H9 (cell line): ENCODE measurements around the gene TOGARAM2. TPM values are rescaled to one million over a fixed set of nuclear protein-coding genes. Genes with fewer than 3 reads are reported as not detected.

Source experiments
- DNase-seq: peaks from one replicate; pipeline ENCODE4 v3.0.0-alpha.2; 2017
- H2AFZ ChIP-seq: one replicate; pipeline ENCODE4 v1.6.1; 2013; ENCODE audit warnings: mild to moderate bottlenecking, low read length, control low read depth, moderate library complexity
- H2AK5ac ChIP-seq: 2 replicates; pipeline ENCODE4 v1.6.1; 2013; ENCODE audit warnings: low read length, control low read depth, mixed read lengths; ENCODE audit not compliant: insufficient read length
- H2BK120ac ChIP-seq: one replicate; pipeline ENCODE4 v1.6.1; 2013; ENCODE audit warnings: low read depth, mild to moderate bottlenecking, low read length, control low read depth, inconsistent platforms; ENCODE audit not compliant: poor library complexity, severe bottlenecking
- H2BK12ac ChIP-seq: 2 replicates; pipeline ENCODE4 v1.6.1; 2013; ENCODE audit warnings: low read length, control low read depth, mixed read lengths, low read depth; ENCODE audit not compliant: insufficient read length
- H2BK15ac ChIP-seq: 2 replicates; pipeline ENCODE4 v1.6.1; 2013; ENCODE audit warnings: low read depth, low read length, control low read depth
- H2BK20ac ChIP-seq: one replicate; pipeline ENCODE4 v1.6.1; 2013; ENCODE audit warnings: low read depth, mild to moderate bottlenecking, low read length, control low read depth, inconsistent platforms; ENCODE audit not compliant: poor library complexity, severe bottlenecking
- H2BK5ac ChIP-seq: 2 replicates; pipeline ENCODE4 v1.6.1; 2013; ENCODE audit warnings: low read length, control low read depth, mixed read lengths; ENCODE audit not compliant: insufficient read length
- H3K14ac ChIP-seq: 2 replicates; pipeline ENCODE4 v1.6.1; 2013; ENCODE audit warnings: low read length, control low read depth; ENCODE audit not compliant: insufficient read depth
- H3K18ac ChIP-seq: 2 replicates; pipeline ENCODE4 v1.6.1; 2013; ENCODE audit warnings: low read depth, mild to moderate bottlenecking, mixed read lengths, low read length, control low read depth; ENCODE audit not compliant: insufficient read length
- H3K23ac ChIP-seq: 2 replicates; pipeline ENCODE4 v1.6.1; 2013; ENCODE audit warnings: low read length, control low read depth, mixed read lengths, low read depth; ENCODE audit not compliant: insufficient read length
- H3K23me2 ChIP-seq: 2 replicates; pipeline ENCODE4 v1.6.1; 2013; ENCODE audit warnings: low read depth, mild to moderate bottlenecking, mixed read lengths, low read length, control low read depth; ENCODE audit not compliant: insufficient read length, poor library complexity, severe bottlenecking
- H3K27ac ChIP-seq: 2 replicates; pipeline ENCODE4 v1.5.1; 2013; ENCODE audit warnings: low read length, control low read depth, mixed read lengths, low read depth; ENCODE audit not compliant: insufficient read length
- H3K27me3 ChIP-seq: 2 replicates; pipeline ENCODE4 v1.6.1; 2013; ENCODE audit warnings: low read length, control low read depth, inconsistent platforms; ENCODE audit not compliant: insufficient read depth
- H3K4ac ChIP-seq: 2 replicates; pipeline ENCODE4 v1.6.1; 2013; ENCODE audit warnings: low read depth, mild to moderate bottlenecking, control low read depth, inconsistent platforms, low read length, moderate library complexity
- H3K4me1 ChIP-seq: 2 replicates; pipeline ENCODE4 v1.6.1; 2013; ENCODE audit warnings: low read length, control low read depth, inconsistent platforms; ENCODE audit not compliant: insufficient read depth
- H3K4me2 ChIP-seq: 2 replicates; pipeline ENCODE4 v1.6.1; 2013; ENCODE audit warnings: low read length, control low read depth, mixed read lengths; ENCODE audit not compliant: insufficient read length, insufficient read depth
- H3K56ac ChIP-seq: 2 replicates; pipeline ENCODE4 v1.6.1; 2013; ENCODE audit warnings: low read depth, mild to moderate bottlenecking, mixed read lengths, low read length, control low read depth; ENCODE audit not compliant: insufficient read length
- H3K79me1 ChIP-seq: 2 replicates; pipeline ENCODE4 v1.6.1; 2013; ENCODE audit warnings: low read depth, mild to moderate bottlenecking, moderate library complexity, low read length, control low read depth, inconsistent platforms; ENCODE audit not compliant: insufficient read depth, poor library complexity, severe bottlenecking
- H3K79me2 ChIP-seq: 2 replicates; pipeline ENCODE4 v1.6.1; 2013; ENCODE audit warnings: low read length, control low read depth, inconsistent platforms; ENCODE audit not compliant: insufficient read depth
- H3K9ac ChIP-seq: 2 replicates; pipeline ENCODE4 v1.6.1; 2013; ENCODE audit warnings: low read length, control low read depth, mixed read lengths; ENCODE audit not compliant: insufficient read length; ENCODE audit errors: extremely low read depth
- H3K9me3 ChIP-seq: one replicate; pipeline ENCODE4 v1.6.1; 2013; ENCODE audit warnings: low read depth, low read length, inconsistent platforms; ENCODE audit not compliant: control insufficient read depth
- H3T11ph ChIP-seq: one replicate; pipeline ENCODE4 v1.6.1; 2013; ENCODE audit warnings: mild to moderate bottlenecking, low read length, control low read depth, inconsistent platforms
- H4K20me1 ChIP-seq: one replicate; pipeline ENCODE4 v1.6.1; 2013; ENCODE audit not compliant: control insufficient read depth, insufficient read length, insufficient read depth
- H4K5ac ChIP-seq: 2 replicates; pipeline ENCODE4 v1.6.1; 2013; ENCODE audit warnings: low read depth, mild to moderate bottlenecking, mixed read lengths, low read length, control low read depth; ENCODE audit not compliant: insufficient read length
- H4K8ac ChIP-seq: replicated peaks from 2 replicates; pipeline ENCODE4 v1.6.1; 2013; ENCODE audit warnings: low read length, control low read depth, mixed read lengths, low read depth; ENCODE audit not compliant: insufficient read length
- H4K91ac ChIP-seq: 2 replicates; pipeline ENCODE4 v1.6.1; 2013; ENCODE audit warnings: low read depth, mild to moderate bottlenecking, moderate library complexity, mixed read lengths, low read length, control low read depth; ENCODE audit not compliant: insufficient read length
- H3K27ac Mint-ChIP-seq, 3 experiments: 2 replicates in 2 of 3; 3 replicates in 1 of 3; pipeline ENCODE4 v1.8.0; 2020 to 2021; ENCODE audit warnings: mixed read lengths in 3 of 3, mild to moderate bottlenecking in 1 of 3, moderate library complexity in 1 of 3
- H3K27me3 Mint-ChIP-seq: 2 replicates; pipeline ENCODE4 v1.8.0; 2021; ENCODE audit warnings: low read depth, mild to moderate bottlenecking, moderate library complexity, mixed read lengths
- H3K36me3 Mint-ChIP-seq, 3 experiments: 2 replicates in 2 of 3; 3 replicates in 1 of 3; pipeline ENCODE4 v1.8.0; 2020 to 2021; ENCODE audit warnings: low read depth in 3 of 3, mixed read lengths in 3 of 3; ENCODE audit not compliant: insufficient read depth in 1 of 3
- H3K4me1 Mint-ChIP-seq, 2 experiments: 2 replicates each; pipeline ENCODE4 v1.8.0; 2020; ENCODE audit warnings: mixed read lengths in 2 of 2
- H3K4me3 Mint-ChIP-seq, 2 experiments: 2 replicates in 1 of 2; 3 replicates in 1 of 2; pipeline ENCODE4 v1.8.0; 2020 to 2021; ENCODE audit warnings: mild to moderate bottlenecking in 2 of 2, mixed read lengths in 2 of 2, moderate library complexity in 1 of 2
- H3K9me3 Mint-ChIP-seq, 2 experiments: 2 replicates in 1 of 2; 3 replicates in 1 of 2; pipeline ENCODE4 v1.8.0; 2020; ENCODE audit warnings: mild to moderate bottlenecking in 2 of 2, mixed read lengths in 2 of 2, moderate library complexity in 1 of 2
- CTCF ChIP-seq: fragments of 200-600 bp; sonication (generic); conservative IDR thresholded peaks from 3 replicates; pipeline ENCODE4 v1.8.0; 2021; ENCODE audit warnings: antibody characterized with exemption, mild to moderate bottlenecking
- WGBS: extraction: QIAGEN DNeasy Blood & Tissue Kit; methylation state at CpG from one replicate; pipeline ENCODE4 v1.1.7; 2013; ENCODE audit warnings: missing lambda C conversion rate, low lambda C conversion rate, mixed read lengths; ENCODE audit not compliant: insufficient read length; ENCODE audit errors: extremely low coverage; 5-methylcytosine and 5-hydroxymethylcytosine counted together
- total RNA-seq: library from RNA; stranded (reverse); gene quantifications from 2 replicates; pipeline ENCODE4 v1.2.1, GENCODE V29; 2021

TOGARAM2 gene
- total RNA-seq, 1 experiment from 2014 or later = 0.83 TPM

- Mint-ChIP-seq H3K36me3 (no peaks in the 10 kb centered on the region), H3K4me3 (no peak overlapping the region), H3K9me3 (0 out of 5 replicates have a peak, but pooled peaks cover 0 to 2% of the 10 kb centered on the region in 2 experiments), H3K27me3 (no peaks in the 10 kb centered on the region; the same call in 1 of the 2 replicates), H3K27ac (no peak overlapping the region), H3K4me1 (peaks cover 5 to 18% of the 10 kb centered on the region in 2 experiments; a peak in 2 of 4 replicates)
- no peak overlapping the region for H3K27ac ChIP-seq
- no peak overlapping the region for H2AFZ ChIP-seq
- H2BK20ac ChIP-seq = no peak overlapping the region
- no peak overlapping the region for H3K4ac ChIP-seq
- H2AK5ac ChIP-seq = no peak overlapping the region
- H2BK120ac ChIP-seq = no peak overlapping the region
- no peak overlapping the region for H2BK12ac ChIP-seq
- no peak overlapping the region for H3K14ac ChIP-seq
- H3K23me2 ChIP-seq = no peaks in the 10 kb centered on the region
- DNase-seq = no peak
- H3T11ph ChIP-seq = no peak overlapping the region
- H3K79me2 ChIP-seq = no peaks in the 10 kb centered on the region
- no peak overlapping the region for H3K23ac ChIP-seq
- H2BK5ac ChIP-seq = no peak overlapping the region
- no peak overlapping the region for H4K8ac ChIP-seq
- no peak overlapping the region for H4K91ac ChIP-seq
- H3K18ac ChIP-seq = no peak overlapping the region
- no CpG with 5 or more reads among the region's 4 CpGs for WGBS
- no peak overlapping the region for H4K5ac ChIP-seq
- TF ChIP-seq CTCF = no peak
- no peaks in the 10 kb centered on the region for H4K20me1 ChIP-seq
- H3K27me3 ChIP-seq = no peaks in the 10 kb centered on the region
- H3K56ac ChIP-seq = no peak overlapping the region
- no peak overlapping the region for H3K4me2 ChIP-seq
- H2BK15ac ChIP-seq = no peak overlapping the region
- H3K9me3 ChIP-seq = no peaks in the 10 kb centered on the region
- no peaks in the 10 kb centered on the region for H3K4me1 ChIP-seq
- H3K79me1 ChIP-seq = no peaks in the 10 kb centered on the region
- no peak overlapping the region for H3K9ac ChIP-seq
These were observed 43.9 kb downstream of the TOGARAM2 start for GRCh38 chr2:29024882-29025430.
